ENCODE data around the gene B3GNT5.
A peak's percentile ranks its signal among the peaks of the same experiment; 100 is the strongest.

The B3GNT5 gene

GRCh38 chr3:183298701-183299153 is 45.7 kb downstream of the B3GNT5 start (continued):
- no peak for TF ChIP-seq EGR2 (tag by site-specific recombination; IDR thresholded peaks at IDR 0.05; ENCODE audit: low read depth)
- TF ChIP-seq ZNF785 (tag by site-specific recombination; IDR thresholded peaks at IDR 0.05), result no peak
- TF ChIP-seq HOXC10 (CRISPR knock-in tag; IDR thresholded peaks at IDR 0.05), result no peak
- no peak for TF ChIP-seq ZNF791 (tag by site-specific recombination; IDR thresholded peaks at IDR 0.05)
- TF ChIP-seq ZNF302 (tag by site-specific recombination; IDR thresholded peaks at IDR 0.05; ENCODE audit: low read depth), result no peak
- TF ChIP-seq BCL11B (tag by site-specific recombination; IDR thresholded peaks at IDR 0.05; ENCODE audit: low read depth), result no peak
- no peak for TF ChIP-seq ZBTB6 (tag by site-specific recombination; IDR thresholded peaks at IDR 0.05)
- 0 out of 2 replicates have a peak, but pooled peaks have one; percentile 24 for TF ChIP-seq ZFP37 (tag by site-specific recombination; IDR thresholded peaks at IDR 0.05)
- TF ChIP-seq ZNF146 (tag by site-specific recombination; IDR thresholded peaks at IDR 0.05), result no peak
- no peak for TF ChIP-seq ZBTB44 (tag by site-specific recombination; IDR thresholded peaks at IDR 0.05)
- no peak for TF ChIP-seq ZNF677 (tag by site-specific recombination; IDR thresholded peaks at IDR 0.05)
- no peak for TF ChIP-seq ZNF610 (tag by site-specific recombination; IDR thresholded peaks at IDR 0.05; ENCODE audit: borderline replicate concordance)
- TF ChIP-seq ZNF624 (tag by site-specific recombination; IDR thresholded peaks at IDR 0.05), result no peak
- TF ChIP-seq ZNF792 (tag by site-specific recombination; IDR thresholded peaks at IDR 0.05), result no peak
- TF ChIP-seq ZNF704 (tag by site-specific recombination; IDR thresholded peaks at IDR 0.05), result no peak
- no peak for TF ChIP-seq ZNF626 (tag by site-specific recombination; IDR thresholded peaks at IDR 0.05)
- TF ChIP-seq ZNF366 (tag by site-specific recombination; conservative IDR thresholded peaks at IDR 0.05), result peak; percentile 68
- TF ChIP-seq ZNF473 (tag by site-specific recombination; IDR thresholded peaks at IDR 0.05), result no peak
- TF ChIP-seq PATZ1 (tag by site-specific recombination; IDR thresholded peaks at IDR 0.05), result peak; percentile 65; the same call in 1 of the 2 replicates
- no peak for TF ChIP-seq ZNF157 (tag by site-specific recombination; IDR thresholded peaks at IDR 0.05)
- TF ChIP-seq, protein P1, sequence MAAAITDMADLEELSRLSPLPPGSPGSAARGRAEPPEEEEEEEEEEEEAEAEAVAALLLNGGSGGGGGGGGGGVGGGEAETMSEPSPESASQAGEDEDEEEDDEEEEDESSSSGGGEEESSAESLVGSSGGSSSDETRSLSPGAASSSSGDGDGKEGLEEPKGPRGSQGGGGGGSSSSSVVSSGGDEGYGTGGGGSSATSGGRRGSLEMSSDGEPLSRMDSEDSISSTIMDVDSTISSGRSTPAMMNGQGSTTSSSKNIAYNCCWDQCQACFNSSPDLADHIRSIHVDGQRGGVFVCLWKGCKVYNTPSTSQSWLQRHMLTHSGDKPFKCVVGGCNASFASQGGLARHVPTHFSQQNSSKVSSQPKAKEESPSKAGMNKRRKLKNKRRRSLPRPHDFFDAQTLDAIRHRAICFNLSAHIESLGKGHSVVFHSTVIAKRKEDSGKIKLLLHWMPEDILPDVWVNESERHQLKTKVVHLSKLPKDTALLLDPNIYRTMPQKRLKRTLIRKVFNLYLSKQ (tag by site-specific recombination; IDR thresholded peaks at IDR 0.05; ENCODE audit: borderline replicate concordance), result no peak
- no peak for TF ChIP-seq ZFP41 (tag by site-specific recombination; IDR thresholded peaks at IDR 0.05; ENCODE audit: borderline replicate concordance)
- no peak for TF ChIP-seq ZNF174 (tag by site-specific recombination; IDR thresholded peaks at IDR 0.05)
- TF ChIP-seq ZNF544 (tag by site-specific recombination; IDR thresholded peaks at IDR 0.05), result no peak
- TF ChIP-seq, protein P2, sequence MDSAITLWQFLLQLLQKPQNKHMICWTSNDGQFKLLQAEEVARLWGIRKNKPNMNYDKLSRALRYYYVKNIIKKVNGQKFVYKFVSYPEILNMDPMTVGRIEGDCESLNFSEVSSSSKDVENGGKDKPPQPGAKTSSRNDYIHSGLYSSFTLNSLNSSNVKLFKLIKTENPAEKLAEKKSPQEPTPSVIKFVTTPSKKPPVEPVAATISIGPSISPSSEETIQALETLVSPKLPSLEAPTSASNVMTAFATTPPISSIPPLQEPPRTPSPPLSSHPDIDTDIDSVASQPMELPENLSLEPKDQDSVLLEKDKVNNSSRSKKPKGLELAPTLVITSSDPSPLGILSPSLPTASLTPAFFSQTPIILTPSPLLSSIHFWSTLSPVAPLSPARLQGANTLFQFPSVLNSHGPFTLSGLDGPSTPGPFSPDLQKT (IDR thresholded peaks at IDR 0.05; ENCODE audit: borderline replicate concordance, low read depth, low read length), result no peak
- TF ChIP-seq ZSCAN16 (tag by site-specific recombination; IDR thresholded peaks at IDR 0.05), result no peak
- TF ChIP-seq ZNF23 (tag by site-specific recombination; IDR thresholded peaks at IDR 0.05; ENCODE audit: borderline replicate concordance), result no peak
- no peak for TF ChIP-seq ZNF214 (tag by site-specific recombination; IDR thresholded peaks at IDR 0.05; ENCODE audit: borderline replicate concordance)
- TF ChIP-seq, protein P3, sequence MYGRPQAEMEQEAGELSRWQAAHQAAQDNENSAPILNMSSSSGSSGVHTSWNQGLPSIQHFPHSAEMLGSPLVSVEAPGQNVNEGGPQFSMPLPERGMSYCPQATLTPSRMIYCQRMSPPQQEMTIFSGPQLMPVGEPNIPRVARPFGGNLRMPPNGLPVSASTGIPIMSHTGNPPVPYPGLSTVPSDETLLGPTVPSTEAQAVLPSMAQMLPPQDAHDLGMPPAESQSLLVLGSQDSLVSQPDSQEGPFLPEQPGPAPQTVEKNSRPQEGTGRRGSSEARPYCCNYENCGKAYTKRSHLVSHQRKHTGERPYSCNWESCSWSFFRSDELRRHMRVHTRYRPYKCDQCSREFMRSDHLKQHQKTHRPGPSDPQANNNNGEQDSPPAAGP (tag by site-specific recombination; IDR thresholded peaks at IDR 0.05), result no peak
- no peak for TF ChIP-seq ZNF266 (tag by site-specific recombination; IDR thresholded peaks at IDR 0.05; ENCODE audit: low read depth)
- TF ChIP-seq WT1 (tag by site-specific recombination; IDR thresholded peaks at IDR 0.05), result no peak
- TF ChIP-seq ZNF155 (tag by site-specific recombination; IDR thresholded peaks at IDR 0.05), result no peak
- no peak for TF ChIP-seq ZNF202 (tag by site-specific recombination; IDR thresholded peaks at IDR 0.05; ENCODE audit: borderline replicate concordance)

All from HEK293 (cell line).